ENCODE measurements around the gene HPSE2. TPM values are rescaled to one million over a fixed set of nuclear protein-coding genes. Genes with fewer than 3 reads are reported as not detected.

Gene HPSE2
- total RNA-seq, 1 experiment from 2014 or later, result 0.03 TPM

GRCh38 chr10:98461500-98461842, 774.2 kb downstream of the HPSE2 start:
- in situ Hi-C loops (cut with HindIII; ENCODE audit: low pct_unique_long_range_greater_than_20kb, low sequenced_read_pairs), result no loop called here
- no peak for DNase-seq (ENCODE audit: low read depth, low spot score)

GRCh38 chr10:98460837-98461499, 774.7 kb downstream of the HPSE2 start:
- in situ Hi-C loops (cut with HindIII; ENCODE audit: low pct_unique_long_range_greater_than_20kb, low sequenced_read_pairs), result no loop called here
- DNase-seq (ENCODE audit: low read depth, low spot score), result peak; percentile 56

GRCh38 chr10:98458809-98459784, 776.6 kb downstream of the HPSE2 start:
- no peak for DNase-seq (ENCODE audit: low read depth, low spot score)
- in situ Hi-C loops (cut with HindIII; ENCODE audit: low pct_unique_long_range_greater_than_20kb, low sequenced_read_pairs), result no loop called here

- no peak for DNase-seq (ENCODE audit: low read depth, low spot score)
- in situ Hi-C loops (cut with HindIII; ENCODE audit: low pct_unique_long_range_greater_than_20kb, low sequenced_read_pairs), result no loop called here
Measured at GRCh38 chr10:98457721-98458120, 777.9 kb downstream of the HPSE2 start.

GRCh38 chr10:98456686-98457482, 778.8 kb downstream of the HPSE2 start:
- DNase-seq (ENCODE audit: low read depth, low spot score), result no peak
- in situ Hi-C loops (cut with HindIII; ENCODE audit: low pct_unique_long_range_greater_than_20kb, low sequenced_read_pairs), result no loop called here

- DNase-seq (ENCODE audit: low read depth, low spot score), result no peak
- in situ Hi-C loops (cut with HindIII; ENCODE audit: low pct_unique_long_range_greater_than_20kb, low sequenced_read_pairs), result no loop called here
Measured at GRCh38 chr10:98456043-98456570, 779.5 kb downstream of the HPSE2 start.

- no peak for DNase-seq (ENCODE audit: low read depth, low spot score)
- in situ Hi-C loops (cut with HindIII; ENCODE audit: low pct_unique_long_range_greater_than_20kb, low sequenced_read_pairs), result no loop called here
Measured at GRCh38 chr10:98453729-98454128, 781.9 kb downstream of the HPSE2 start.

GRCh38 chr10:98450618-98451017, 785.0 kb downstream of the HPSE2 start:
- in situ Hi-C loops (cut with HindIII; ENCODE audit: low pct_unique_long_range_greater_than_20kb, low sequenced_read_pairs), result no loop called here
- no peak for DNase-seq (ENCODE audit: low read depth, low spot score)

GRCh38 chr10:98449287-98449686, 786.4 kb downstream of the HPSE2 start:
- in situ Hi-C loops (cut with HindIII; ENCODE audit: low pct_unique_long_range_greater_than_20kb, low sequenced_read_pairs), result no loop called here
- no peak for DNase-seq (ENCODE audit: low read depth, low spot score)

- in situ Hi-C loops (cut with HindIII; ENCODE audit: low pct_unique_long_range_greater_than_20kb, low sequenced_read_pairs), result no loop called here
- peak; percentile 65 for DNase-seq (ENCODE audit: low read depth, low spot score)
Measured at GRCh38 chr10:98446661-98447221, 788.9 kb downstream of the HPSE2 start, which contains the start of gene HPS1. Gene HPS1, minus strand, starts transcription at chr10:98446935. Its CDS starts 3,695 bp downstream, at chr10:98443240.

- in situ Hi-C loops (cut with HindIII; ENCODE audit: low pct_unique_long_range_greater_than_20kb, low sequenced_read_pairs), result no loop called here
Measured at GRCh38 chr10:98446151-98446660, 789.4 kb downstream of the HPSE2 start.

GRCh38 chr10:98445200-98445812, 790.3 kb downstream of the HPSE2 start:
- in situ Hi-C loops (cut with HindIII; ENCODE audit: low pct_unique_long_range_greater_than_20kb, low sequenced_read_pairs), result no loop called here
- DNase-seq (ENCODE audit: low read depth, low spot score), result no peak

More at GRCh38 chr10:98446151-98446660, 789.4 kb downstream of the HPSE2 start:
- peak; percentile 14 for DNase-seq (ENCODE audit: low read depth, low spot score)

GRCh38 chr10:98444314-98445006, 791.2 kb downstream of the HPSE2 start:
- DNase-seq (ENCODE audit: low read depth, low spot score), result no peak
- in situ Hi-C loops (cut with HindIII; ENCODE audit: low pct_unique_long_range_greater_than_20kb, low sequenced_read_pairs), result no loop called here

GRCh38 chr10:98438715-98439114, 796.9 kb downstream of the HPSE2 start:
- in situ Hi-C loops (cut with HindIII; ENCODE audit: low pct_unique_long_range_greater_than_20kb, low sequenced_read_pairs), result no loop called here
- DNase-seq (ENCODE audit: low read depth, low spot score), result no peak

GRCh38 chr10:98436704-98437103, 798.9 kb downstream of the HPSE2 start:
- in situ Hi-C loops (cut with HindIII; ENCODE audit: low pct_unique_long_range_greater_than_20kb, low sequenced_read_pairs), result no loop called here

GRCh38 chr10:98435178-98435577, 800.5 kb downstream of the HPSE2 start:
- DNase-seq (ENCODE audit: low read depth, low spot score), result no peak
- in situ Hi-C loops (cut with HindIII; ENCODE audit: low pct_unique_long_range_greater_than_20kb, low sequenced_read_pairs), result no loop called here

More at GRCh38 chr10:98436704-98437103, 798.9 kb downstream of the HPSE2 start:
- no peak for DNase-seq (ENCODE audit: low read depth, low spot score)
